HG03565 (cell line): ENCODE data around the gene SYT1.
A peak's percentile ranks its signal among the peaks of the same experiment; 100 is the strongest.

ENCODE experiments used
- ATAC-seq: cut with Tn5 transposase; IDR thresholded peaks from one replicate; pipeline ENCODE4 v1.9.1; 2021; ENCODE audit warnings: mild to moderate bottlenecking, moderate library complexity; ENCODE audit not compliant: unreplicated experiment

The SYT1 gene

GRCh38 chr12:79378496-79378895, 513.9 kb downstream of the SYT1 start:
- ATAC-seq, result no peak

GRCh38 chr12:79380402-79380801, 515.8 kb downstream of the SYT1 start:
- ATAC-seq, result no peak

GRCh38 chr12:79381248-79382208, 517.0 kb downstream of the SYT1 start:
- no peak for ATAC-seq

- ATAC-seq, result no peak
These were observed 520.0 kb downstream of the SYT1 start for GRCh38 chr12:79384551-79384950.

- no peak for ATAC-seq
These were observed 523.4 kb downstream of the SYT1 start for GRCh38 chr12:79388011-79388410.

- no peak for ATAC-seq
These were observed 529.3 kb downstream of the SYT1 start for GRCh38 chr12:79393842-79394241.

- no peak for ATAC-seq
These were observed 533.0 kb downstream of the SYT1 start for GRCh38 chr12:79397609-79398008.

GRCh38 chr12:79400481-79400880, 535.9 kb downstream of the SYT1 start:
- no peak for ATAC-seq

GRCh38 chr12:79402606-79403005, 538.0 kb downstream of the SYT1 start:
- no peak for ATAC-seq

- no peak for ATAC-seq
These were observed 542.4 kb downstream of the SYT1 start for GRCh38 chr12:79406993-79407392.

GRCh38 chr12:79407671-79408622, 543.4 kb downstream of the SYT1 start:
- ATAC-seq, result peak; percentile 89

GRCh38 chr12:79408689-79409088, 544.1 kb downstream of the SYT1 start:
- ATAC-seq, result no peak

- no peak for ATAC-seq
These were observed 545.0 kb downstream of the SYT1 start for GRCh38 chr12:79409562-79409961.

- no peak for ATAC-seq
These were observed 547.2 kb downstream of the SYT1 start for GRCh38 chr12:79411791-79412190.

GRCh38 chr12:79413796-79414195, 549.2 kb downstream of the SYT1 start:
- ATAC-seq, result no peak

- ATAC-seq, result no peak
These were observed 549.7 kb downstream of the SYT1 start for GRCh38 chr12:79414252-79414651.

GRCh38 chr12:79415321-79415720, 550.7 kb downstream of the SYT1 start:
- no peak for ATAC-seq

GRCh38 chr12:79415746-79416435, 551.3 kb downstream of the SYT1 start:
- no peak for ATAC-seq

- ATAC-seq, result no peak
These were observed 555.6 kb downstream of the SYT1 start for GRCh38 chr12:79420146-79420618.

GRCh38 chr12:79421236-79421740, 556.7 kb downstream of the SYT1 start:
- no peak for ATAC-seq
